ENCODE data around the gene TYROBP. TPM values are rescaled to one million over a fixed set of nuclear protein-coding genes. Genes with fewer than 3 reads are reported as not detected.

TYROBP gene
- total RNA-seq, 1 experiment from 2014 or later = not detected

DNA sequence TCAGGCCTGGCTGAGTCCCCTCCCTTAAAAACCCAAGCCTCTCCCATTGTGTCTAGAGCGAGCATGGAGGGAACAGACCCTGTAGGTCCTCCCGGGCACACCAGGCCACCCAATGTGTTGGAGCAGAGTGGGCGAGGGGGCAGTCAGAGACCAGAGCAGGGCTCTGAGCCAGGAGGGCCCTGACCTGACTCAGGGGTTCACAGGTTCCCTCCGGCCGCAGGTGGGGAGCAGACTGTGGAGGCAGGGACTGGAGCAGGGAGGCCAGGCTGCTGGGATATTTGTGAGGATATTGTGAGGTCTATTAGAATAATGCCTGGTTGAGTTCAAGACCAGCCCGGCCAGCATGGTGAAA, 1.6 kb upstream of the TYROBP start:
- in situ Hi-C loops (cut with HindIII; ENCODE audit: low pct_unique_long_range_greater_than_20kb, low sequenced_read_pairs) (loop anchor here (10.0 kb wide), 2 partner anchors 55 to 75 kb away; partner anchors contain the start of genes KIRREL2 and NPHS1), intact Hi-C loops (cut with micrococcal nuclease; ENCODE audit: unreplicated experiment) (no loop called here)
- H3K27me3 ChIP-seq (ENCODE audit: control insufficient read depth, insufficient read depth, low read length) = no peaks in the 10 kb centered on the region
- H3K27ac ChIP-seq (ENCODE audit: low read length) = no peak overlapping the region
- no peaks in the 10 kb centered on the region for H3K36me3 ChIP-seq (ENCODE audit: control insufficient read depth, insufficient read depth, low read length)
- no peaks in the 10 kb centered on the region for H3K9me3 ChIP-seq (ENCODE audit: control insufficient read depth, insufficient read depth, low read depth, low read length)
- ChIA-PET POLR2A (no interaction called here), CTCF (no interaction called here)
- no peak for ATAC-seq
- H3K4me1 ChIP-seq (ENCODE audit: control insufficient read depth, insufficient read depth, low read length) = no peaks in the 10 kb centered on the region
- no peak overlapping the region for H3K4me3 ChIP-seq (ENCODE audit: low read depth in 2 of 2, low read length in 2 of 2)
- BruUV-seq (replicated peaks) = no TSS peak
- TF ChIP-seq, protein P1, sequence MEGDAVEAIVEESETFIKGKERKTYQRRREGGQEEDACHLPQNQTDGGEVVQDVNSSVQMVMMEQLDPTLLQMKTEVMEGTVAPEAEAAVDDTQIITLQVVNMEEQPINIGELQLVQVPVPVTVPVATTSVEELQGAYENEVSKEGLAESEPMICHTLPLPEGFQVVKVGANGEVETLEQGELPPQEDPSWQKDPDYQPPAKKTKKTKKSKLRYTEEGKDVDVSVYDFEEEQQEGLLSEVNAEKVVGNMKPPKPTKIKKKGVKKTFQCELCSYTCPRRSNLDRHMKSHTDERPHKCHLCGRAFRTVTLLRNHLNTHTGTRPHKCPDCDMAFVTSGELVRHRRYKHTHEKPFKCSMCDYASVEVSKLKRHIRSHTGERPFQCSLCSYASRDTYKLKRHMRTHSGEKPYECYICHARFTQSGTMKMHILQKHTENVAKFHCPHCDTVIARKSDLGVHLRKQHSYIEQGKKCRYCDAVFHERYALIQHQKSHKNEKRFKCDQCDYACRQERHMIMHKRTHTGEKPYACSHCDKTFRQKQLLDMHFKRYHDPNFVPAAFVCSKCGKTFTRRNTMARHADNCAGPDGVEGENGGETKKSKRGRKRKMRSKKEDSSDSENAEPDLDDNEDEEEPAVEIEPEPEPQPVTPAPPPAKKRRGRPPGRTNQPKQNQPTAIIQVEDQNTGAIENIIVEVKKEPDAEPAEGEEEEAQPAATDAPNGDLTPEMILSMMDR (IDR thresholded peaks at IDR 0.05) = no peak
- TF ChIP-seq POLR2AphosphoS5 (IDR thresholded peaks at IDR 0.05; ENCODE audit: low read depth, low read length) (no peak), SIN3A (IDR thresholded peaks at IDR 0.05; ENCODE audit: borderline replicate concordance, insufficient read depth, low read depth, low read length) (no peak), TCF7L2 (IDR thresholded peaks at IDR 0.05; ENCODE audit: low read depth, low read length) (no peak)
- TF ChIP-seq, protein P2, sequence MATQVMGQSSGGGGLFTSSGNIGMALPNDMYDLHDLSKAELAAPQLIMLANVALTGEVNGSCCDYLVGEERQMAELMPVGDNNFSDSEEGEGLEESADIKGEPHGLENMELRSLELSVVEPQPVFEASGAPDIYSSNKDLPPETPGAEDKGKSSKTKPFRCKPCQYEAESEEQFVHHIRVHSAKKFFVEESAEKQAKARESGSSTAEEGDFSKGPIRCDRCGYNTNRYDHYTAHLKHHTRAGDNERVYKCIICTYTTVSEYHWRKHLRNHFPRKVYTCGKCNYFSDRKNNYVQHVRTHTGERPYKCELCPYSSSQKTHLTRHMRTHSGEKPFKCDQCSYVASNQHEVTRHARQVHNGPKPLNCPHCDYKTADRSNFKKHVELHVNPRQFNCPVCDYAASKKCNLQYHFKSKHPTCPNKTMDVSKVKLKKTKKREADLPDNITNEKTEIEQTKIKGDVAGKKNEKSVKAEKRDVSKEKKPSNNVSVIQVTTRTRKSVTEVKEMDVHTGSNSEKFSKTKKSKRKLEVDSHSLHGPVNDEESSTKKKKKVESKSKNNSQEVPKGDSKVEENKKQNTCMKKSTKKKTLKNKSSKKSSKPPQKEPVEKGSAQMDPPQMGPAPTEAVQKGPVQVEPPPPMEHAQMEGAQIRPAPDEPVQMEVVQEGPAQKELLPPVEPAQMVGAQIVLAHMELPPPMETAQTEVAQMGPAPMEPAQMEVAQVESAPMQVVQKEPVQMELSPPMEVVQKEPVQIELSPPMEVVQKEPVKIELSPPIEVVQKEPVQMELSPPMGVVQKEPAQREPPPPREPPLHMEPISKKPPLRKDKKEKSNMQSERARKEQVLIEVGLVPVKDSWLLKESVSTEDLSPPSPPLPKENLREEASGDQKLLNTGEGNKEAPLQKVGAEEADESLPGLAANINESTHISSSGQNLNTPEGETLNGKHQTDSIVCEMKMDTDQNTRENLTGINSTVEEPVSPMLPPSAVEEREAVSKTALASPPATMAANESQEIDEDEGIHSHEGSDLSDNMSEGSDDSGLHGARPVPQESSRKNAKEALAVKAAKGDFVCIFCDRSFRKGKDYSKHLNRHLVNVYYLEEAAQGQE (IDR thresholded peaks at IDR 0.05; ENCODE audit: insufficient read depth in 1 of 2, low read depth in 2 of 2, low read length in 1 of 2) = no peak
- no peak for DNase-seq (ENCODE audit: low read depth, low spot score)

- no peak for DNase-seq (ENCODE audit: low read depth, low spot score)
- intact Hi-C loops (cut with micrococcal nuclease; ENCODE audit: unreplicated experiment) = no loop called here
- no TSS peak for BruUV-seq (replicated peaks)
- ChIA-PET POLR2A (interaction anchor here (0.6 kb wide), 1 partner anchor 21 kb away, joined by 8 read pairs; no protein-coding TSS in a partner anchor), CTCF (interaction anchor here (0.6 kb wide), 1 partner anchor 74 kb away, joined by 4 read pairs; no protein-coding TSS in a partner anchor)
- Histone ChIP-seq H3K4me3 (ENCODE audit: low read depth in 2 of 2, low read length in 2 of 2) (no peak overlapping the region), H3K27ac (ENCODE audit: low read length) (no peak overlapping the region), H3K36me3 (ENCODE audit: control insufficient read depth, insufficient read depth, low read length) (no peaks in the 10 kb centered on the region), H3K27me3 (ENCODE audit: control insufficient read depth, insufficient read depth, low read length) (no peaks in the 10 kb centered on the region), H3K9me3 (ENCODE audit: control insufficient read depth, insufficient read depth, low read depth, low read length) (no peaks in the 10 kb centered on the region), H3K4me1 (ENCODE audit: control insufficient read depth, insufficient read depth, low read length) (no peaks in the 10 kb centered on the region)
- ATAC-seq = no peak
- in situ Hi-C loops (cut with HindIII; ENCODE audit: low pct_unique_long_range_greater_than_20kb, low sequenced_read_pairs) = loop anchor here (10.0 kb wide), 1 partner anchor 74 kb away; no protein-coding TSS in a partner anchor
- TF ChIP-seq TCF7L2 (IDR thresholded peaks at IDR 0.05; ENCODE audit: low read depth, low read length) = no peak
- no peak for TF ChIP-seq SIN3A (IDR thresholded peaks at IDR 0.05; ENCODE audit: borderline replicate concordance, insufficient read depth, low read depth, low read length)
- TF ChIP-seq, protein P1 (IDR thresholded peaks at IDR 0.05) = no peak
- TF ChIP-seq, protein P2 (IDR thresholded peaks at IDR 0.05; ENCODE audit: insufficient read depth in 1 of 2, low read depth in 2 of 2, low read length in 1 of 2) = no peak
- no peak for TF ChIP-seq POLR2AphosphoS5 (IDR thresholded peaks at IDR 0.05; ENCODE audit: low read depth, low read length)
Observed at GRCh38 chr19:35908973-35909683, 1.0 kb upstream of the TYROBP start.
